COR-L47 (cell line): Measurements from ENCODE around the gene EMCN.
"Not testable (repeated sequence)": the region's sequence is repeated elsewhere in the genome, so short reads cannot be mapped to it uniquely, and the experiment has no call there.

Experiments used
- DNase-seq: peaks from one replicate; lab custom pipeline; 2025; lab: John Stamatoyannopoulos, UW

EMCN gene

GRCh38 chr4:100517864-100518341 is at the start of gene EMCN:
Gene EMCN, minus strand, starts transcription at chr4:100518022. Its CDS starts 108 bp downstream, at chr4:100517914.
- DNase-seq, result no peak

GRCh38 chr4:100566396-100566795 is 48.6 kb upstream of the EMCN start:
- DNase-seq, result no peak

- DNase-seq, result no peak
Measured at GRCh38 chr4:100557306-100557705, 39.5 kb upstream of the EMCN start.

GRCh38 chr4:100555611-100556337 is 38.0 kb upstream of the EMCN start:
- DNase-seq, result no peak

- DNase-seq, result no peak
Measured at GRCh38 chr4:100548200-100548560, 30.4 kb upstream of the EMCN start.

GRCh38 chr4:100547541-100548199 is 29.8 kb upstream of the EMCN start:
- no peak for DNase-seq

- DNase-seq, result no peak
Measured at GRCh38 chr4:100545427-100545826, 27.6 kb upstream of the EMCN start.

- no peak for DNase-seq
Measured at GRCh38 chr4:100540131-100540530, 22.3 kb upstream of the EMCN start.

- no peak for DNase-seq
Measured at GRCh38 chr4:100539706-100540105, 21.9 kb upstream of the EMCN start.

- DNase-seq, result no peak
Measured at GRCh38 chr4:100533741-100534140, 15.9 kb upstream of the EMCN start.

- DNase-seq, result not testable (repeated sequence)
Measured at GRCh38 chr4:100530161-100530560, 12.3 kb upstream of the EMCN start.

GRCh38 chr4:100525686-100526085 is 7.9 kb upstream of the EMCN start:
- no peak for DNase-seq

GRCh38 chr4:100519205-100519604 is 1.4 kb upstream of the EMCN start:
- DNase-seq, result no peak

GRCh38 chr4:100516225-100516624 is 1.6 kb downstream of the EMCN start:
- no peak for DNase-seq

GRCh38 chr4:100511896-100512295 is 5.9 kb downstream of the EMCN start:
- DNase-seq, result no peak

- DNase-seq, result no peak
Measured at GRCh38 chr4:100510551-100510950, 7.3 kb downstream of the EMCN start.

GRCh38 chr4:100509386-100509785 is 8.4 kb downstream of the EMCN start:
- DNase-seq, result no peak

GRCh38 chr4:100508691-100509090 is 9.1 kb downstream of the EMCN start:
- DNase-seq, result no peak

GRCh38 chr4:100504086-100504874 is 13.5 kb downstream of the EMCN start:
- no peak for DNase-seq

GRCh38 chr4:100497791-100498190 is 20.0 kb downstream of the EMCN start:
- no peak for DNase-seq

GRCh38 chr4:100495074-100495473 is 22.7 kb downstream of the EMCN start:
- no peak for DNase-seq

- DNase-seq, result no peak
Measured at GRCh38 chr4:100494166-100494565, 23.7 kb downstream of the EMCN start.

- no peak for DNase-seq
Measured at GRCh38 chr4:100493756-100494155, 24.1 kb downstream of the EMCN start.
